Choroid plexus epithelial cell (primary cell): ENCODE results near the gene TMEM185B.

Experiments used
- DNase-seq: peaks from one replicate; pipeline ENCODE4 v3.0.0-alpha.2; 2010; ENCODE audit warnings: low read depth
- H3K4me3 ChIP-seq: 2 replicates; pipeline ENCODE4 v1.5.1; 2011; ENCODE audit warnings: low read depth, mild to moderate bottlenecking, control low read depth, low read length, moderate library complexity
- TF ChIP-seq, protein P1 (sequence below): conservative IDR thresholded peaks from 2 replicates; pipeline ENCODE4 v1.5.1; 2011; ENCODE audit warnings: low read depth, mild to moderate bottlenecking, control low read depth, inconsistent platforms, low read length, moderate library complexity

TMEM185B gene

GRCh38 chr2:120256651-120257000 lies 33.4 kb upstream of the TMEM185B start:
- no peak for DNase-seq
- no peak overlapping the region for H3K4me3 ChIP-seq
- TF ChIP-seq, protein P1, sequence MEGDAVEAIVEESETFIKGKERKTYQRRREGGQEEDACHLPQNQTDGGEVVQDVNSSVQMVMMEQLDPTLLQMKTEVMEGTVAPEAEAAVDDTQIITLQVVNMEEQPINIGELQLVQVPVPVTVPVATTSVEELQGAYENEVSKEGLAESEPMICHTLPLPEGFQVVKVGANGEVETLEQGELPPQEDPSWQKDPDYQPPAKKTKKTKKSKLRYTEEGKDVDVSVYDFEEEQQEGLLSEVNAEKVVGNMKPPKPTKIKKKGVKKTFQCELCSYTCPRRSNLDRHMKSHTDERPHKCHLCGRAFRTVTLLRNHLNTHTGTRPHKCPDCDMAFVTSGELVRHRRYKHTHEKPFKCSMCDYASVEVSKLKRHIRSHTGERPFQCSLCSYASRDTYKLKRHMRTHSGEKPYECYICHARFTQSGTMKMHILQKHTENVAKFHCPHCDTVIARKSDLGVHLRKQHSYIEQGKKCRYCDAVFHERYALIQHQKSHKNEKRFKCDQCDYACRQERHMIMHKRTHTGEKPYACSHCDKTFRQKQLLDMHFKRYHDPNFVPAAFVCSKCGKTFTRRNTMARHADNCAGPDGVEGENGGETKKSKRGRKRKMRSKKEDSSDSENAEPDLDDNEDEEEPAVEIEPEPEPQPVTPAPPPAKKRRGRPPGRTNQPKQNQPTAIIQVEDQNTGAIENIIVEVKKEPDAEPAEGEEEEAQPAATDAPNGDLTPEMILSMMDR = no peak

- DNase-seq = no peak
These were observed 32.9 kb upstream of the TMEM185B start for GRCh38 chr2:120255986-120256650.

DNA sequence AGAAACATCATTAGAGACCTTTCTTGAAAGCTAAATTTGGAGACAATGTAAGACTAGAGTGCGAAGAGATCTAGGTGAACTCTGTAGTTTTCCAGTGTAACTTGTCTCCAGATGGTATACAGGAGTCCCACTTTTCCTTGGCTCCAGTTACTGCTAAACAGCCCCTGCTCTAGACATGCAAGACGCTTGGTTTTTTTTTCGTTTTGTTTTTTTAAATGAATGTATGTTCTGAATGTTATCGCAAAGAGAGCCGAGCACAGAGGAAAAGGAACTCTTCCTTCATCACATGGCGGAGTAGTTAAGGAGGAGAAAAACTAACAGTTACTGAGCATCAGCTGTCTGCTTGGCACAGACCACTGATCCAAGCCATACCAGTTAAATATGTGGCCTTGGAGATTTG lies 31.9 kb upstream of the TMEM185B start:
- TF ChIP-seq, protein P1 = no peak
- no peak overlapping the region for H3K4me3 ChIP-seq
- no peak for DNase-seq

More at GRCh38 chr2:120255986-120256650, 32.9 kb upstream of the TMEM185B start:
- H3K4me3 ChIP-seq = no peak overlapping the region
- TF ChIP-seq, protein P1 = no peak

GRCh38 chr2:120254178-120254577 lies 31.0 kb upstream of the TMEM185B start:
- peak overlapping the region; percentile 84 for H3K4me3 ChIP-seq

GRCh38 chr2:120253021-120253882 lies 30.1 kb upstream of the TMEM185B start:
- TF ChIP-seq, protein P1 = peak; percentile 63
- DNase-seq = peak; percentile 78
- H3K4me3 ChIP-seq = peak overlapping the region; percentile 84

More at GRCh38 chr2:120254178-120254577, 31.0 kb upstream of the TMEM185B start:
- TF ChIP-seq, protein P1 = no peak
- no peak for DNase-seq

DNA sequence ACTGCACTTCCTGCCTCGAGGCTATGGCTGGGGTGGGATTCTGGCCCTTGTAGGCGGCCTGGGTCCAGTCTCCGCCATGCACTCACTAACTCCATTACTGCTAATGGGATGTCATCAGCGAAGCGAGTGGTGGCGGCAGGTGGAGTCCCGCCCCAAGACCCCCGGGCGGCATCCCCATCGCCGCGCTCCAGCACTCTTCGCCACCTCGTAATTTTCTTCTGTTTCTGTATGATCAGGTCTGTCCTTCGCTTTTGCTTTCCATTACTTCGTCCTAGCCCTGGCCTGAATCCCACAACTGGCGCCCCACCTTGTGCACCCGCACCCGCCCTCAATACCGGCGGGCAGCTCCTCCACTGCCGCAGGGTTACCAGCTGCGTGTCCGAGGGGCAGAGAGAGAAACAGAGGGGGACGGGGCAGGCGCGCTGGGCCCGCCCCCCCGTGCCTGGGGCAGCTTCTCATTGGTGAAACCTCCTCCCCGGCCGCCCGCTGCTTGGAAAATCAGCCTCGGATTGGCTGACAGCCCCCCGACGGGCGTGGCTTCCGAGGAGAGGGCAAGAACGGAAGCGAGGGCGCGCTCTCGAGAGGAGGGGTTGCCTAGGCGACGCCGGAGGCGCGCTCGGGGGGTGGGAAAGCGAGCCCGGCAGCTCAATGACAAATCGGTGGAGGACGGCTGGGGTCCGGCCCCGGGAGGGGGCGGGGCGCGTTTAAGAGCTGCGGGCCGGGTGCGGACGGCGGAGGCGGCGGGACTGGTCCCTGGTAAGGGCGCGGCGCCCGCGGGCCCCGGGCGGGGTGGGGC lies 29.2 kb upstream of the TMEM185B start, which contains the start of gene RALB:
TSS of gene RALB (plus strand) at position 628 of the 796 bp plus-strand sequence. CDS start 25,813 bp downstream, outside the sequence.
- DNase-seq = peak; percentile 99
- TF ChIP-seq, protein P1 = no peak

More for the DNA sequence above, 29.2 kb upstream of the TMEM185B start, which contains the start of gene RALB:
- H3K4me3 ChIP-seq = peak within 1 kb of the TSS; percentile 84
